GM21576 (cell line): ENCODE data around the gene SAPCD1.
A peak's percentile ranks its signal among the peaks of the same experiment; 100 is the strongest.

Source experiments
- ATAC-seq: cut with Tn5 transposase; IDR thresholded peaks from one replicate; pipeline ENCODE4 v1.9.1; 2021; ENCODE audit warnings: mild to moderate bottlenecking, moderate library complexity; ENCODE audit not compliant: unreplicated experiment

SAPCD1 gene

GRCh38 chr6:31728767-31729514 lies 33.5 kb upstream of the SAPCD1 start, which contains the start of gene DDAH2:
DDAH2 (minus strand) TSS chr6:31729299; CDS start chr6:31729161, 138 bp downstream.
- ATAC-seq, result no peak

- peak; percentile 40 for ATAC-seq
These were observed 32.9 kb upstream of the SAPCD1 start for GRCh38 chr6:31729515-31729978.

- ATAC-seq, result peak; percentile 28
These were observed 32.4 kb upstream of the SAPCD1 start for GRCh38 chr6:31729979-31730630.

GRCh38 chr6:31730631-31731086 lies 31.8 kb upstream of the SAPCD1 start:
- ATAC-seq, result no peak

- ATAC-seq, result no peak
These were observed 30.4 kb upstream of the SAPCD1 start for GRCh38 chr6:31732029-31732428.

- no peak for ATAC-seq
These were observed 28.7 kb upstream of the SAPCD1 start for GRCh38 chr6:31733734-31734133.

GRCh38 chr6:31734247-31734820 lies 28.1 kb upstream of the SAPCD1 start:
- no peak for ATAC-seq

GRCh38 chr6:31734821-31735406 lies 27.5 kb upstream of the SAPCD1 start:
- ATAC-seq, result no peak

GRCh38 chr6:31736021-31736767 lies 26.3 kb upstream of the SAPCD1 start, which contains the start of gene CLIC1:
CLIC1 (minus strand) TSS chr6:31736530; CDS start chr6:31736300, 230 bp downstream.
- ATAC-seq, result no peak

GRCh38 chr6:31736768-31737314 lies 25.6 kb upstream of the SAPCD1 start:
- ATAC-seq, result no peak

GRCh38 chr6:31737315-31737990 lies 25.0 kb upstream of the SAPCD1 start:
- no peak for ATAC-seq

- no peak for ATAC-seq
These were observed 24.2 kb upstream of the SAPCD1 start for GRCh38 chr6:31737991-31738979.

- ATAC-seq, result peak; percentile 63
These were observed 22.6 kb upstream of the SAPCD1 start, which contains the start of gene MSH5 for GRCh38 chr6:31739639-31740396. MSH5 (plus strand) TSS chr6:31740005; CDS start chr6:31740467, 462 bp downstream.

- ATAC-seq, result no peak
These were observed 21.8 kb upstream of the SAPCD1 start for GRCh38 chr6:31740397-31741223.

- ATAC-seq, result no peak
These were observed 20.6 kb upstream of the SAPCD1 start for GRCh38 chr6:31741815-31742214.

GRCh38 chr6:31742894-31743293 lies 19.6 kb upstream of the SAPCD1 start:
- no peak for ATAC-seq

- no peak for ATAC-seq
These were observed 18.0 kb upstream of the SAPCD1 start for GRCh38 chr6:31744422-31744821.
